Suprapubic skin (tissue), 4 donors: ENCODE results near the gene GIT2.

Source experiments
- POLR2A ChIP-seq, 2 donors: fragments of 450-650 bp; IDR thresholded peaks; one replicate each; pipeline ENCODE4 v1.6.1; 2017; ENCODE audit warnings: antibody characterized with exemption in 2 of 2, mild to moderate bottlenecking in 2 of 2, moderate library complexity in 2 of 2
- POLR2AphosphoS5 ChIP-seq, 3 donors: sonication (generic); formaldehyde crosslinking; IDR thresholded peaks; one replicate each; pipeline ENCODE4 v1.6.1; 2017; ENCODE audit warnings: antibody characterized with exemption in 3 of 3

DNA sequence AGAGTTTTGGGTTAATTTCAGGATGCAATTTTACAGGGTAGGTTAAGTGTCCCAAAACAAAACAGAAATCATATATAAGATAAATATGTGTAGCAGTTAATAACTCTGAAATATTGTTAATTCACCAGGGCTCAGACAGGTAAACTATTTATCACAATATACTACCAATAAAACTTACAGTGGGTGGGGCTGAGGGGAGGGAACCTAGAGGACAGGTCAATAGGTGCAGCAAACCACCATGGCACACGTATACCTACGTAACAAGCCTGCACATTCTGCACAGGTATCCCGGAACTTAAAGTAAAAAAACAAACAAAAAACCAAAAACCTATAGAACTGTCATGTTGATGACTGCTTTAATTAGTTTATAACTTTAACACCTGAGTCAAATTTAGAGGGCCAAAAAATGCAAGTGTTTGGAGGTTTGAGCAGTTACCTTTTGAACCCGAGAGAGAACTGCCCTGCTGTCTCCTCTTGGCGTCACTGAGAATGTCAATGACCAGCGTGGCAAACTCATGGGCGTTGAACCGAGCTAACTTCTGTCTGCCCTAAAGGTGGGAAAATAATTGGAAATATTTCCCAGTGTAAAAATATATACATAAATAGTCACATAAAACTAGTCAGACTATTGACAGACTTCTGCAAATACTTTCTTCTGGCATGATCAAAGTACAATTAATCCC lies 36.6 kb downstream of the GIT2 start:
- TF ChIP-seq POLR2A (IDR thresholded peaks at IDR 0.05) (no peak), POLR2AphosphoS5 (IDR thresholded peaks at IDR 0.05) (no peak)
